Left renal cortex interstitium (tissue), 4 donors: ENCODE data around the gene NAV2. TPM values are rescaled to one million over a fixed set of nuclear protein-coding genes. Genes with fewer than 3 reads are reported as not detected.

Experiments used
- DNase-seq, 4 donors: peaks; one replicate each; pipeline ENCODE4 v3.0.0-alpha.2; 2013; ENCODE audit warnings: low read depth in 4 of 4, low spot score in 2 of 4, missing footprints in 1 of 4
- polyA plus RNA-seq, 4 donors: library from polyadenylated mRNA; unstranded; fragments of 120-200 nt; gene quantifications; one replicate each; pipeline ENCODE4 v1.2.1, GENCODE V29; 2013; ENCODE audit not compliant: insufficient read length in 4 of 4

NAV2 gene
- polyA plus RNA-seq, 4 donors = 29.7 to 61.7 (median 39.1) TPM

GRCh38 chr11:19827399-19828135 lies 114.9 kb downstream of the NAV2 start:
- DNase-seq = no peak

- no peak for DNase-seq
These were observed 115.9 kb downstream of the NAV2 start for GRCh38 chr11:19828382-19829108.

- DNase-seq = no peak
These were observed 116.6 kb downstream of the NAV2 start for GRCh38 chr11:19829109-19829837.

- DNase-seq = no peak
These were observed 119.6 kb downstream of the NAV2 start for GRCh38 chr11:19832086-19832750.

GRCh38 chr11:19832901-19833300 lies 120.3 kb downstream of the NAV2 start:
- DNase-seq = no peak

- no peak for DNase-seq
These were observed 122.1 kb downstream of the NAV2 start for GRCh38 chr11:19834771-19835170.

- DNase-seq = no peak
These were observed 124.0 kb downstream of the NAV2 start for GRCh38 chr11:19836666-19837065.

DNA sequence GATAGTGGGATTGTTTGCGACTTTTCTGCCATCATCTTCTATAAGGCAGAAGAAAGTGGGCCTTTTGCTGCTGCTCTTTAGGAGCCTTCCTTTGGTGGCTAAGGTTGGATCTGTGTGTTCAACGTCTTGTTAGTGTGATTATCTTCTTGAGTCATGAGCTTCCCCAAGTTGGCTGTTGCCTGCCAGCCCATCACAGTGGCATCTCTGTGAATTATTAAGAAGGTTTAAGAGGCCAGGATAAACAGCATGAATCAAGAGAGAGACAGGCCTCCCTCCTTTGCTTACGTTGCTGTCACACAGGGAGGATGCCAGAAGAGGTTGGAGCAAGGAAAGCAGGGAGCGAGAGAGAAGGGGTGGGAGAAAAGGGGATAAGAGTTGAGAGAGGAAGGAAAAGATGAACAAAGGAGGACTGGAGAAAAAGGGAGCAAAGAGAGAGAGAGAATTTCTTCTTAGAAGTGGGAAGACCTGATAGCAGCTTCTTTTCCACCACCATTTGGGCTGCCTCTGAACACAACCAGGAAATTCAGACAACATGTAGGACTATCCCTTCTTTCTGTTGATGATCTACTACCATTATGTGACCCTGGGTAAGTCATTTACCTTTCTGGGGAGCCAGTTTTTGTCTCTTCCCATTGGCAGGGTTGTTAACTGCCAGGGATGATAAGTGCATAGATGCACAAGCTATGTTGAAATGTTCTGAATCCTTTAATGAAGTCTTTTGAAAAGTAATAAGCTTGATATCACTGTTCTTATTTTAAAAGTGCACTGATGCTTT lies 126.5 kb downstream of the NAV2 start:
- no peak for DNase-seq

DNA sequence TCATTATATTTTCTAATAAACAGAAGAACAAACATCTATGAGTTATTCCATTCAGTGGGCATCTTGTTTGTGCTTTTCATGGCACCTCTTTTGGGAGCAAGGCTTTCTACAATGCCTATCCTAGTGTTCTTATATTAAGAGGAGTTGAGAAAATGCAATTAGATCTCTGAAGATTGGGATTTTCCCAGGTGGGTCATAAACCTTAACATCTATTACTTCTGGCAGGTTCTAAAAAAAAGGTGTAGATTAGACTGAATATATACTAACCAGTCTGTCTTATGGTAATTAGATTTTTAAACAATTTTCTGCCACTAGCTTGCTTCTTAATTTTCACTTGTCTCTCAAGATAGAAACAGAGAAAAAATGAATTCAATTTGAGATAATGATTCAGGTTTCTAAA lies 128.3 kb downstream of the NAV2 start:
- DNase-seq = no peak

- DNase-seq = no peak
These were observed 129.9 kb downstream of the NAV2 start for GRCh38 chr11:19842505-19842904.

DNA sequence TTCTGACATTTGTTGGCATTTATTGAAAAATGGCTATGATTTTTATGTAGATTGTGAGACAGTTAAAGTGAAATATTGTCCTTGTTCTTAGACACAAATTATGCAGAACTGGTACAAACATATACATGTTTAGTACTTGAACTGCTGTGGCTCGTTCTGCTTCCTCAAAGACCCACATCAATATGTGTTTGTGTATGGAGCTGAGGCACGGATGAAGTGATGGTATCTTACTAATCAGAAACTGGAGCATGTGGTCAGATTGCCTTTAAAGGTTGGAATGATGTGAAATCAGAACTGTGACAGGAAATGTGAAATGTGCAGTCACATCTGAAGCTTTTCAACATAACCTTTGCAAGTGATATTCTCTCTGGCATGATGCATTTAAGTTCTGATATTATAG lies 130.4 kb downstream of the NAV2 start:
- no peak for DNase-seq

DNA sequence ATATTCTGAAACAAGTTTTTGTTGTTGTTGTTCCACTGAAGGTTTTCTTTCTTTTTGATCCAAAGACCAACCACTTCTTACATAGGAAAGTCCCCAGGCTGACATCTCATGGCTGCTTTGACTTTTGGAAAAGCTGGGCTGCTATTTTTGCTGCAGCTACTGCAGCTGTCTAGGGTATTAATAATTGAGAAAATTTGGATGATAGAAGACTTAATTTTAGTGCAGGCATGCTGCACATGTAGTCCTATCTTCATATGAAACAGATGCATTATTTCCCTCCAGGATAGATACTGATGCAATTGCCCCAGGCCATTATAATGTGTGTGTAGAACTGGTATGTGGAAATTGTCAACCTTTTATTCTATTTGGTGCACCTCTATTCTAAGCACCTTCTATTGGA lies 131.4 kb downstream of the NAV2 start:
- no peak for DNase-seq

DNA sequence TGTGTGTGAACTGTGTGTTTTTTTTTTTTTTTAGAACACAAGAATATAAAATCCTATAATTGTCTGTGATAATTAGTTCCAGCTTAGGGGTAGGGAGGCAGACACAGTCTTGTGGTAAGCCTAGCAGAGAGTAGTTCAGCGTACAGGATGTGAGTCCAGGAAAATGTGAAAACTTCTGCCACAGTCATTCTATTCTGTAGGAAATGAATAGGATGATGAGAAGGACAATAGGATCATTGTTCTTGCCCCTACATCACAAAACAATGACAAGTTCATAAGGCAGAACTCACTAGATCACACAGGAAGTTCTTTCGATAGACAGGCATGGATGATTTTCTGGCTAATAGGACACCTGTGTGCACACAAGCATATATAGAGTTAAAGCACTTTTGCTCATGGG lies 132.2 kb downstream of the NAV2 start:
- DNase-seq = no peak

GRCh38 chr11:19845626-19846025 lies 133.0 kb downstream of the NAV2 start:
- DNase-seq = no peak

DNA sequence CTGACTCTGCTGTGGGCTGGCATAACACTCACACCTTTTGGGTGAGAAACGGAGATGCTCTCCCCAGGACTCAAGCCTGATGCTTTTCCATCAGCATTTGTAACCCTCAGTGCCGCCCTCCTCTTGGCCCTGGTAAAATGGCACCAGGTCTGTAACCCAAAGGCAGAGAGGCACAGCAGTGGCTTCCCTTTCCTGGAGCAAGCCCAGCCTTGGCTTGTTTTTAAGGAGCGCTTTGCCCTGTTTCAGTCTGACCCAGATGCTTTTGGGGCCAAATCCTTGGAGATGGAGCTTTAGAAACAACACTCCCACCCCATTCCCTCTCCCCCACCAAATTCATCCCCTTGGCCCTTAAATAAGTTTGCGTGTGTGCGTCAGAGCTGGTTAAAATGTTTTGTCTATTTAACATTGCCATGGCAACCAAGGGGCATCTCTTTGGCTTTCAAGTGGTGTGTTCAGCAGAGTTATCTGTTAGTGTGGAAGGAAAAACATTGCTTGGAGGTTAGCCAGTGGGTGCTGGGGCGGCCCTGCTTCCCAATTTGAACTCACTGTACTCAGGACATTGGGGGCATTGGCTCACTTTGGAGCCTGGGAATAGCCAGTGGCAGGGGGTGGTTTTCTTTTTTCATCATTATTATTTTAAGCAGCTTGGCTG lies 134.1 kb downstream of the NAV2 start:
- DNase-seq = no peak

DNA sequence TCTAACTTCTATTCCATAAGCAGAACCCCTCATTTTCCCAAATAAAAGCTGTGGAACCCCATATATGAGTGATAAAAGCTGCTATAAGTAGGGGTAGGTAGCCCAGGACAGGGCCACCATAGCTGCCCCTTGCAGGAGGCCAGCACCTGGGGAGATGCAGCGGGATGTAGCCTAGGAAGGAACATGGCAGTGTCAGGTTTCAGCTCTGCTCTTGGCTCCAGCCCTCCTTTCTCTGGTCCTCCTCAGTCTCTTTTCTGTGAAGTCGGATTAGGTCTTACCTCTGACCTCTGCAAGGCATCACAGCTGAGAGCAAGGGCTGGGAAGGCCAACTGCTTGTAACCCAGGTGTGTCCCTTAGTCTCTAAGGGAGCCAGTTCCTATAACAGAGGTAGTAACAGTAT lies 135.6 kb downstream of the NAV2 start:
- no peak for DNase-seq

- DNase-seq = no peak
These were observed 136.6 kb downstream of the NAV2 start for GRCh38 chr11:19849107-19849789.

- no peak for DNase-seq
These were observed 137.4 kb downstream of the NAV2 start for GRCh38 chr11:19849947-19850593.

DNA sequence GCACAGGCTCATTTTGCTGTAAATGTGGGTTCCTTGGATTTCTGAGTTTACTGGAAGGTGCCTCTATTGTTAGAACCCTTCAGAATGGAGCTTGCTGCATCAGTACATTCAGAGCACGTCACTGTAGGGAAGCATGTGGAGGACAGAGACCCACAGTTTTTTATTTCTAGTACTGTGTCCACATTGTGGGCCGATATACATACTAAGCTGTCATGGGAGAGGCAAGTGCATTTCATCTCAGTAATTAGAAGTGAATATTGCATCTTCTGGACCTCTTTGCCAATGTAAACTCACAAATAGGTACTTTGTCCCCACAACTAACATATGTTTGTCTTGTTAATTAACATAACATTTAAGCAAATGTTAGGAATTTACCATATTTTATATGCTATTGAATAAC lies 139.7 kb downstream of the NAV2 start:
- DNase-seq = no peak
